H1 (cell line): ENCODE measurements around the gene SPTBN1.

Source experiments
- CBX5 ChIP-seq: fragments of 300-800, 300-1000 bp; sonication (generic); IDR thresholded peaks from 2 replicates; pipeline ENCODE4 v1.7.1; 2016; ENCODE audit warnings: antibody characterized with exemption, low read length, low read depth
- CTCF ChIP-seq, 3 experiments: IDR thresholded peaks; 1 replicate in 2 of 3; 2 replicates in 1 of 3; pipeline versions ENCODE4 v1.5.1 to v1.6.1; 2011; ENCODE audit warnings: low read length in 3 of 3, mild to moderate bottlenecking in 3 of 3, inconsistent platforms in 2 of 3, low read depth in 1 of 3, moderate library complexity in 1 of 3; ENCODE audit not compliant: insufficient read depth in 1 of 3; ENCODE audit errors: control extremely low read depth in 1 of 3
- EP300 ChIP-seq, 2 experiments: IDR thresholded peaks; 1 replicate in 1 of 2; 2 replicates in 1 of 2; pipeline ENCODE4 v1.6.1; 2011 to 2012; ENCODE audit warnings: low read depth in 2 of 2, low read length in 2 of 2, mild to moderate bottlenecking in 2 of 2, borderline replicate concordance in 1 of 2, inconsistent platforms in 1 of 2, moderate library complexity in 1 of 2
- EZH2 ChIP-seq: fragments of 200-600 bp; sonication (generic); IDR thresholded peaks from 2 replicates; pipeline ENCODE4 v1.7.1; 2012; ENCODE audit warnings: low read depth, mild to moderate bottlenecking, moderate library complexity, low read length, inconsistent platforms; ENCODE audit not compliant: severe bottlenecking
- HDAC2 ChIP-seq, 2 experiments: fragments of 300-600 bp in 1 of 2; sonication (generic) in 1 of 2; IDR thresholded peaks; 2 replicates each; pipeline ENCODE4 v1.6.1; 2011 to 2012; ENCODE audit warnings: low read depth in 2 of 2, low read length in 2 of 2, mild to moderate bottlenecking in 2 of 2, moderate library complexity in 2 of 2, borderline replicate concordance in 1 of 2, inconsistent platforms in 1 of 2
- HDAC6 ChIP-seq: IDR thresholded peaks from one replicate; pipeline ENCODE4 v1.7.1; 2012; ENCODE audit warnings: low read depth, mild to moderate bottlenecking, inconsistent platforms, low read length, moderate library complexity
- JUND ChIP-seq: IDR thresholded peaks from 2 replicates; pipeline ENCODE4 v1.6.1; 2011; ENCODE audit warnings: mild to moderate bottlenecking, improper control_type of control experiment, low read length
- KDM1A ChIP-seq: fragments of 200-600, 300-600 bp; sonication (generic); IDR thresholded peaks from 2 replicates; pipeline ENCODE4 v1.7.1; 2016; ENCODE audit warnings: mild to moderate bottlenecking, low read length, borderline replicate concordance
- PHF8 ChIP-seq: fragments of 200-600 bp; sonication (generic); conservative IDR thresholded peaks from 2 replicates; pipeline ENCODE4 v1.7.1; 2012; ENCODE audit warnings: low read depth, mild to moderate bottlenecking, inconsistent platforms, low read length, moderate library complexity
- POLR2A ChIP-seq, 2 experiments: IDR thresholded peaks; 1 replicate in 1 of 2; 2 replicates in 1 of 2; pipeline ENCODE4 v1.6.1; 2011; ENCODE audit warnings: low read depth in 2 of 2, low read length in 2 of 2, mild to moderate bottlenecking in 2 of 2; ENCODE audit errors: control extremely low read depth in 1 of 2
- POLR2AphosphoS5 ChIP-seq: IDR thresholded peaks from 2 replicates; pipeline ENCODE4 v1.6.1; 2011; ENCODE audit warnings: low read depth, low read length
- RAD21 ChIP-seq, 2 experiments: IDR thresholded peaks in 1 of 2; conservative IDR thresholded peaks in 1 of 2; 2 replicates each; pipeline ENCODE4 v1.6.1; 2011; ENCODE audit warnings: low read depth in 2 of 2, low read length in 2 of 2, improper control_type of control experiment in 1 of 2, inconsistent platforms in 1 of 2, mild to moderate bottlenecking in 1 of 2, moderate library complexity in 1 of 2
- SP1 ChIP-seq: IDR thresholded peaks from 2 replicates; pipeline ENCODE4 v1.6.1; 2011; ENCODE audit warnings: low read depth, low read length
- TCF12 ChIP-seq: IDR thresholded peaks from 2 replicates; pipeline ENCODE4 v1.6.1; 2011; ENCODE audit warnings: low read depth, mild to moderate bottlenecking, low read length

DNA sequence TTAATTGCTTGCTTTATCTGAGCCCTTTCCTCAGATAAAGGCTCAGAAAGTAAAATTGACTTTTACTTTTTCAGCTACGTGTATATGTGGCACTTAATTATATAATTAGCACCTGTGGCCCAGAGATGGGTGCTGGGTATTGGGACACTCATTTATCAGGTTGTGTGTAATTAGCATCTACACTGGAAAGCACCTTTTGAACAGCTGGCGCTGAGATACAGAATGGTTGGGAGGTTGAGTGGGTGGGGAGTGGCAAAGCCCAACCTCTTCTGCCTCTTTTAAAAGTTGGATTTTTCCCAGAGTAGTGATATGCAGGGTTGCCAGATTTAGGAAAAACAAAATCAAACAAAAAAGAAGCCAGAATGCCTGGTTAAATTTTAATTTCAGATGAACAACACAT, 23.9 kb downstream of the SPTBN1 start:
- TF ChIP-seq TCF12 (no peak), CTCF (IDR thresholded peaks at IDR 0.05; ENCODE audit: control extremely low read depth in 1 of 3, insufficient read depth in 1 of 3, low read depth in 1 of 3, low read length in 3 of 3) (no peak), POLR2A (IDR thresholded peaks at IDR 0.05; ENCODE audit: control extremely low read depth in 1 of 2, low read depth in 2 of 2, low read length in 2 of 2) (no peak), CBX5 (no peak), HDAC2 (IDR thresholded peaks at IDR 0.05; ENCODE audit: borderline replicate concordance in 1 of 2, low read depth in 2 of 2, low read length in 2 of 2) (no peak), RAD21 (IDR thresholded peaks at IDR 0.05 in 1 of 2, conservative IDR thresholded peaks at IDR 0.05 in 1 of 2; ENCODE audit: low read depth in 2 of 2, low read length in 2 of 2) (no peak), HDAC6 (no peak), POLR2AphosphoS5 (no peak), JUND (no peak), PHF8 (no peak), EP300 (IDR thresholded peaks at IDR 0.05; ENCODE audit: borderline replicate concordance in 1 of 2, low read depth in 2 of 2, low read length in 2 of 2) (no peak), SP1 (no peak), EZH2 (no peak), KDM1A (no peak)
